ENCODE measurements around the gene LRP6. TPM values are rescaled to one million over a fixed set of nuclear protein-coding genes. Genes with fewer than 3 reads are reported as not detected.

LRP6 gene
- total RNA-seq, 1 donor from 2014 or later, result 23.8 TPM

- DNase-seq (ENCODE audit: low read depth), result no peak
- no peak for TF ChIP-seq CTCF (conservative IDR thresholded peaks at IDR 0.05; ENCODE audit: low read depth, low read length)
- H3K4me3 ChIP-seq (ENCODE audit: low read depth, low read length), result no peak overlapping the region
These were observed 196.9 kb downstream of the LRP6 start for GRCh38 chr12:12069821-12070548.

GRCh38 chr12:12068751-12069150 is 198.1 kb downstream of the LRP6 start:
- TF ChIP-seq CTCF (conservative IDR thresholded peaks at IDR 0.05; ENCODE audit: low read depth, low read length), result no peak
- H3K4me3 ChIP-seq (ENCODE audit: low read depth, low read length), result no peak overlapping the region
- DNase-seq (ENCODE audit: low read depth), result no peak

Other genes with a start within 250 kb of the LRP6 start
- gene BCL2L14, start 196.1 kb downstream of the LRP6 start, total RNA-seq, result not detected in 2 replicates
- gene MANSC1, start 83.2 kb upstream of the LRP6 start, total RNA-seq, result 10.1 and 10.6 TPM in 2 replicates
- 6.1 and 11.4 TPM in 2 replicates for gene BORCS5, start 90.0 kb upstream of the LRP6 start, total RNA-seq